ENCODE measurements around the gene LRRN2. TPM values are rescaled to one million over a fixed set of nuclear protein-coding genes. Genes with fewer than 3 reads are reported as not detected.

Gene LRRN2
- total RNA-seq, 1 experiment from 2014 or later, result 5.3 TPM

DNA sequence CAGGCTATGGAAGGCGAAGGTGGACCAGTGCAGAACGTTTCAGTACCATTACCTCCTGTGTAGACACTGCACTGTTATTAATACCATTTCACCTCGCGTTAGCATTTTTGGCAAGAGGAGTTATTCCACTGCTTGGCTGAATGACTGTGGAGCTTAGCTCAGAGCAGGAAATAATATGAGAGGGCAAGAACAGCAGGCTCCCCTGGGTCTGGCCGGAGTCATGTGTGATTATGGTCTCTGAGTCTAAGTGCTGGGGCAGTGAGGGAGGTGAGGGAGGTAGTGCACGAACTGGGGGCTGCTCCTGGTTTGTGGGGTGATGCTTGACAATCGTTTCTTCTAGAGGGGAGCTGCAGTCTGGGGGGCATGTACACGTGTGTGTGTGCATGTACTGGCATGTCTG lies 86.4 kb downstream of the LRRN2 start (continued):
- no peak for TF ChIP-seq NR3C1 (CRISPR knock-in tag; conservative IDR thresholded peaks at IDR 0.05; ENCODE audit: low read depth)
- no peak for TF ChIP-seq RELA (CRISPR knock-in tag; IDR thresholded peaks at IDR 0.05; ENCODE audit: borderline replicate concordance)
- TF ChIP-seq, protein P1, sequence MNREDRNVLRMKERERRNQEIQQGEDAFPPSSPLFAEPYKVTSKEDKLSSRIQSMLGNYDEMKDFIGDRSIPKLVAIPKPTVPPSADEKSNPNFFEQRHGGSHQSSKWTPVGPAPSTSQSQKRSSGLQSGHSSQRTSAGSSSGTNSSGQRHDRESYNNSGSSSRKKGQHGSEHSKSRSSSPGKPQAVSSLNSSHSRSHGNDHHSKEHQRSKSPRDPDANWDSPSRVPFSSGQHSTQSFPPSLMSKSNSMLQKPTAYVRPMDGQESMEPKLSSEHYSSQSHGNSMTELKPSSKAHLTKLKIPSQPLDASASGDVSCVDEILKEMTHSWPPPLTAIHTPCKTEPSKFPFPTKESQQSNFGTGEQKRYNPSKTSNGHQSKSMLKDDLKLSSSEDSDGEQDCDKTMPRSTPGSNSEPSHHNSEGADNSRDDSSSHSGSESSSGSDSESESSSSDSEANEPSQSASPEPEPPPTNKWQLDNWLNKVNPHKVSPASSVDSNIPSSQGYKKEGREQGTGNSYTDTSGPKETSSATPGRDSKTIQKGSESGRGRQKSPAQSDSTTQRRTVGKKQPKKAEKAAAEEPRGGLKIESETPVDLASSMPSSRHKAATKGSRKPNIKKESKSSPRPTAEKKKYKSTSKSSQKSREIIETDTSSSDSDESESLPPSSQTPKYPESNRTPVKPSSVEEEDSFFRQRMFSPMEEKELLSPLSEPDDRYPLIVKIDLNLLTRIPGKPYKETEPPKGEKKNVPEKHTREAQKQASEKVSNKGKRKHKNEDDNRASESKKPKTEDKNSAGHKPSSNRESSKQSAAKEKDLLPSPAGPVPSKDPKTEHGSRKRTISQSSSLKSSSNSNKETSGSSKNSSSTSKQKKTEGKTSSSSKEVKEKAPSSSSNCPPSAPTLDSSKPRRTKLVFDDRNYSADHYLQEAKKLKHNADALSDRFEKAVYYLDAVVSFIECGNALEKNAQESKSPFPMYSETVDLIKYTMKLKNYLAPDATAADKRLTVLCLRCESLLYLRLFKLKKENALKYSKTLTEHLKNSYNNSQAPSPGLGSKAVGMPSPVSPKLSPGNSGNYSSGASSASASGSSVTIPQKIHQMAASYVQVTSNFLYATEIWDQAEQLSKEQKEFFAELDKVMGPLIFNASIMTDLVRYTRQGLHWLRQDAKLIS (CRISPR knock-in tag; IDR thresholded peaks at IDR 0.05; ENCODE audit: borderline replicate concordance), result no peak
- no peak for TF ChIP-seq TEAD1 (CRISPR knock-in tag; IDR thresholded peaks at IDR 0.05)
- TF ChIP-seq ELF4 (CRISPR knock-in tag; IDR thresholded peaks at IDR 0.05; ENCODE audit: low read depth), result no peak
- TF ChIP-seq, protein P2, sequence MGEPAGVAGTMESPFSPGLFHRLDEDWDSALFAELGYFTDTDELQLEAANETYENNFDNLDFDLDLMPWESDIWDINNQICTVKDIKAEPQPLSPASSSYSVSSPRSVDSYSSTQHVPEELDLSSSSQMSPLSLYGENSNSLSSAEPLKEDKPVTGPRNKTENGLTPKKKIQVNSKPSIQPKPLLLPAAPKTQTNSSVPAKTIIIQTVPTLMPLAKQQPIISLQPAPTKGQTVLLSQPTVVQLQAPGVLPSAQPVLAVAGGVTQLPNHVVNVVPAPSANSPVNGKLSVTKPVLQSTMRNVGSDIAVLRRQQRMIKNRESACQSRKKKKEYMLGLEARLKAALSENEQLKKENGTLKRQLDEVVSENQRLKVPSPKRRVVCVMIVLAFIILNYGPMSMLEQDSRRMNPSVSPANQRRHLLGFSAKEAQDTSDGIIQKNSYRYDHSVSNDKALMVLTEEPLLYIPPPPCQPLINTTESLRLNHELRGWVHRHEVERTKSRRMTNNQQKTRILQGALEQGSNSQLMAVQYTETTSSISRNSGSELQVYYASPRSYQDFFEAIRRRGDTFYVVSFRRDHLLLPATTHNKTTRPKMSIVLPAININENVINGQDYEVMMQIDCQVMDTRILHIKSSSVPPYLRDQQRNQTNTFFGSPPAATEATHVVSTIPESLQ (CRISPR knock-in tag; IDR thresholded peaks at IDR 0.05), result no peak
- TF ChIP-seq, protein P3, sequence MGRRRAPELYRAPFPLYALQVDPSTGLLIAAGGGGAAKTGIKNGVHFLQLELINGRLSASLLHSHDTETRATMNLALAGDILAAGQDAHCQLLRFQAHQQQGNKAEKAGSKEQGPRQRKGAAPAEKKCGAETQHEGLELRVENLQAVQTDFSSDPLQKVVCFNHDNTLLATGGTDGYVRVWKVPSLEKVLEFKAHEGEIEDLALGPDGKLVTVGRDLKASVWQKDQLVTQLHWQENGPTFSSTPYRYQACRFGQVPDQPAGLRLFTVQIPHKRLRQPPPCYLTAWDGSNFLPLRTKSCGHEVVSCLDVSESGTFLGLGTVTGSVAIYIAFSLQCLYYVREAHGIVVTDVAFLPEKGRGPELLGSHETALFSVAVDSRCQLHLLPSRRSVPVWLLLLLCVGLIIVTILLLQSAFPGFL (CRISPR knock-in tag; IDR thresholded peaks at IDR 0.05; ENCODE audit: borderline replicate concordance), result no peak

DNA sequence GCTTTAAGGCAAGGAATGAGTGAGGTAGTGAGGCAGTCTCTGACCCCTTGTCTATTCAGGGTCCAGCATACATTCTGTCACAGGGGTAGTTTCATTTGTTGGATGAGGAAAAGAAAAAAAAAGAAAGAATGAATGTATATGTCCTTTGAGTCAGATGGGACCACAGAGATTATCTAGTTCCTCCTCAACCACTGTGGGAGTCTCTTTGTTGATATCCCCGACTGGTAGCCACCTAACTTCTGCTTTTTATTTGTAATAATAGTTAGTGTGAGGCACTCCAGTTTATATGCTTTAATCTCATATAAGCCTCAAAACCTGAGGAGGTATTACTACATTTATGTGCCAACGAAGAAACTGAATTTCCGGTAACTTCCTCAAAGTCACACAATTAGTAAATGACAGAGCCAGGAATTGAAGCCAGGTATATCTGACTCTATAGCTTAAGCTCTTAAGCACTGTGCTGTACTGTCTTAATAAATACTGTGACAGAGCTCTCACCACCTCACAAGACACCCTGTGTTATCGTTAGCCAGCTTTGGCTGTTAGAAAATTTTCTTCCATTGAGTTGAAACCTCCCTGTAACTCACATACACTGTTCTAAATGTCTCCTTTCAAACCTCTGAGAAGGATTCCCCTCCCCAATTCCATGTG lies 87.1 kb downstream of the LRRN2 start:
- no peaks in the 10 kb centered on the region for H3K36me3 Mint-ChIP-seq
- POLR2A ChIA-PET, result no interaction called here
- TF ChIP-seq, protein P4, sequence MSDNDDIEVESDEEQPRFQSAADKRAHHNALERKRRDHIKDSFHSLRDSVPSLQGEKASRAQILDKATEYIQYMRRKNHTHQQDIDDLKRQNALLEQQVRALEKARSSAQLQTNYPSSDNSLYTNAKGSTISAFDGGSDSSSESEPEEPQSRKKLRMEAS (CRISPR knock-in tag; IDR thresholded peaks at IDR 0.05), result no peak
- TF ChIP-seq ZNF317 (CRISPR knock-in tag; IDR thresholded peaks at IDR 0.05; ENCODE audit: borderline replicate concordance, low read depth), result no peak
- no peak for TF ChIP-seq JAZF1 (CRISPR knock-in tag; IDR thresholded peaks at IDR 0.05)
- TF ChIP-seq, protein P5, sequence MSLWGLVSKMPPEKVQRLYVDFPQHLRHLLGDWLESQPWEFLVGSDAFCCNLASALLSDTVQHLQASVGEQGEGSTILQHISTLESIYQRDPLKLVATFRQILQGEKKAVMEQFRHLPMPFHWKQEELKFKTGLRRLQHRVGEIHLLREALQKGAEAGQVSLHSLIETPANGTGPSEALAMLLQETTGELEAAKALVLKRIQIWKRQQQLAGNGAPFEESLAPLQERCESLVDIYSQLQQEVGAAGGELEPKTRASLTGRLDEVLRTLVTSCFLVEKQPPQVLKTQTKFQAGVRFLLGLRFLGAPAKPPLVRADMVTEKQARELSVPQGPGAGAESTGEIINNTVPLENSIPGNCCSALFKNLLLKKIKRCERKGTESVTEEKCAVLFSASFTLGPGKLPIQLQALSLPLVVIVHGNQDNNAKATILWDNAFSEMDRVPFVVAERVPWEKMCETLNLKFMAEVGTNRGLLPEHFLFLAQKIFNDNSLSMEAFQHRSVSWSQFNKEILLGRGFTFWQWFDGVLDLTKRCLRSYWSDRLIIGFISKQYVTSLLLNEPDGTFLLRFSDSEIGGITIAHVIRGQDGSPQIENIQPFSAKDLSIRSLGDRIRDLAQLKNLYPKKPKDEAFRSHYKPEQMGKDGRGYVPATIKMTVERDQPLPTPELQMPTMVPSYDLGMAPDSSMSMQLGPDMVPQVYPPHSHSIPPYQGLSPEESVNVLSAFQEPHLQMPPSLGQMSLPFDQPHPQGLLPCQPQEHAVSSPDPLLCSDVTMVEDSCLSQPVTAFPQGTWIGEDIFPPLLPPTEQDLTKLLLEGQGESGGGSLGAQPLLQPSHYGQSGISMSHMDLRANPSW (CRISPR knock-in tag; conservative IDR thresholded peaks at IDR 0.05; ENCODE audit: low read depth), result no peak
- no peak for TF ChIP-seq ZNF416 (CRISPR knock-in tag; IDR thresholded peaks at IDR 0.05)
- TF ChIP-seq, protein P6, sequence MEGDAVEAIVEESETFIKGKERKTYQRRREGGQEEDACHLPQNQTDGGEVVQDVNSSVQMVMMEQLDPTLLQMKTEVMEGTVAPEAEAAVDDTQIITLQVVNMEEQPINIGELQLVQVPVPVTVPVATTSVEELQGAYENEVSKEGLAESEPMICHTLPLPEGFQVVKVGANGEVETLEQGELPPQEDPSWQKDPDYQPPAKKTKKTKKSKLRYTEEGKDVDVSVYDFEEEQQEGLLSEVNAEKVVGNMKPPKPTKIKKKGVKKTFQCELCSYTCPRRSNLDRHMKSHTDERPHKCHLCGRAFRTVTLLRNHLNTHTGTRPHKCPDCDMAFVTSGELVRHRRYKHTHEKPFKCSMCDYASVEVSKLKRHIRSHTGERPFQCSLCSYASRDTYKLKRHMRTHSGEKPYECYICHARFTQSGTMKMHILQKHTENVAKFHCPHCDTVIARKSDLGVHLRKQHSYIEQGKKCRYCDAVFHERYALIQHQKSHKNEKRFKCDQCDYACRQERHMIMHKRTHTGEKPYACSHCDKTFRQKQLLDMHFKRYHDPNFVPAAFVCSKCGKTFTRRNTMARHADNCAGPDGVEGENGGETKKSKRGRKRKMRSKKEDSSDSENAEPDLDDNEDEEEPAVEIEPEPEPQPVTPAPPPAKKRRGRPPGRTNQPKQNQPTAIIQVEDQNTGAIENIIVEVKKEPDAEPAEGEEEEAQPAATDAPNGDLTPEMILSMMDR (IDR thresholded peaks at IDR 0.05), result no peak
- no peak for TF ChIP-seq ESRRA (CRISPR knock-in tag; IDR thresholded peaks at IDR 0.05; ENCODE audit: borderline replicate concordance)
- TF ChIP-seq, protein P7, sequence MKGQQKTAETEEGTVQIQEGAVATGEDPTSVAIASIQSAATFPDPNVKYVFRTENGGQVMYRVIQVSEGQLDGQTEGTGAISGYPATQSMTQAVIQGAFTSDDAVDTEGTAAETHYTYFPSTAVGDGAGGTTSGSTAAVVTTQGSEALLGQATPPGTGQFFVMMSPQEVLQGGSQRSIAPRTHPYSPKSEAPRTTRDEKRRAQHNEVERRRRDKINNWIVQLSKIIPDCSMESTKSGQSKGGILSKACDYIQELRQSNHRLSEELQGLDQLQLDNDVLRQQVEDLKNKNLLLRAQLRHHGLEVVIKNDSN (CRISPR knock-in tag; IDR thresholded peaks at IDR 0.05), result no peak
- TF ChIP-seq, protein P8, sequence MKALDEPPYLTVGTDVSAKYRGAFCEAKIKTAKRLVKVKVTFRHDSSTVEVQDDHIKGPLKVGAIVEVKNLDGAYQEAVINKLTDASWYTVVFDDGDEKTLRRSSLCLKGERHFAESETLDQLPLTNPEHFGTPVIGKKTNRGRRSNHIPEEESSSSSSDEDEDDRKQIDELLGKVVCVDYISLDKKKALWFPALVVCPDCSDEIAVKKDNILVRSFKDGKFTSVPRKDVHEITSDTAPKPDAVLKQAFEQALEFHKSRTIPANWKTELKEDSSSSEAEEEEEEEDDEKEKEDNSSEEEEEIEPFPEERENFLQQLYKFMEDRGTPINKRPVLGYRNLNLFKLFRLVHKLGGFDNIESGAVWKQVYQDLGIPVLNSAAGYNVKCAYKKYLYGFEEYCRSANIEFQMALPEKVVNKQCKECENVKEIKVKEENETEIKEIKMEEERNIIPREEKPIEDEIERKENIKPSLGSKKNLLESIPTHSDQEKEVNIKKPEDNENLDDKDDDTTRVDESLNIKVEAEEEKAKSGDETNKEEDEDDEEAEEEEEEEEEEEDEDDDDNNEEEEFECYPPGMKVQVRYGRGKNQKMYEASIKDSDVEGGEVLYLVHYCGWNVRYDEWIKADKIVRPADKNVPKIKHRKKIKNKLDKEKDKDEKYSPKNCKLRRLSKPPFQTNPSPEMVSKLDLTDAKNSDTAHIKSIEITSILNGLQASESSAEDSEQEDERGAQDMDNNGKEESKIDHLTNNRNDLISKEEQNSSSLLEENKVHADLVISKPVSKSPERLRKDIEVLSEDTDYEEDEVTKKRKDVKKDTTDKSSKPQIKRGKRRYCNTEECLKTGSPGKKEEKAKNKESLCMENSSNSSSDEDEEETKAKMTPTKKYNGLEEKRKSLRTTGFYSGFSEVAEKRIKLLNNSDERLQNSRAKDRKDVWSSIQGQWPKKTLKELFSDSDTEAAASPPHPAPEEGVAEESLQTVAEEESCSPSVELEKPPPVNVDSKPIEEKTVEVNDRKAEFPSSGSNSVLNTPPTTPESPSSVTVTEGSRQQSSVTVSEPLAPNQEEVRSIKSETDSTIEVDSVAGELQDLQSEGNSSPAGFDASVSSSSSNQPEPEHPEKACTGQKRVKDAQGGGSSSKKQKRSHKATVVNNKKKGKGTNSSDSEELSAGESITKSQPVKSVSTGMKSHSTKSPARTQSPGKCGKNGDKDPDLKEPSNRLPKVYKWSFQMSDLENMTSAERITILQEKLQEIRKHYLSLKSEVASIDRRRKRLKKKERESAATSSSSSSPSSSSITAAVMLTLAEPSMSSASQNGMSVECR (CRISPR knock-in tag; IDR thresholded peaks at IDR 0.05; ENCODE audit: borderline replicate concordance), result no peak
- no peak for TF ChIP-seq TCF7 (CRISPR knock-in tag; IDR thresholded peaks at IDR 0.05; ENCODE audit: low read depth)
- TF ChIP-seq SMAD4 (CRISPR knock-in tag; IDR thresholded peaks at IDR 0.05), result no peak

More for the DNA sequence above, 87.1 kb downstream of the LRRN2 start:
- no peak overlapping the region for H3K4me3 Mint-ChIP-seq
- CTCF ChIA-PET, result interaction anchor here (1.8 kb wide), 1 partner anchor 9 kb away, joined by 5 read pairs; no protein-coding TSS in a partner anchor
- DNase-seq (ENCODE audit: low spot score) (no peak), ATAC-seq (no peak)
- no peak overlapping the region; the same call in 1 of the 2 replicates for H3K27ac Mint-ChIP-seq
- peaks cover 5% of the 10 kb centered on the region for H3K27me3 Mint-ChIP-seq (ENCODE audit: low read depth)
- H3K9me3 Mint-ChIP-seq, result 0 out of 2 replicates have a peak, but pooled peaks cover under 1% of the 10 kb centered on the region
- H3K4me1 Mint-ChIP-seq, result peaks cover 37% of the 10 kb centered on the region

All from WTC11 (cell line).